Liver (tissue), 2 donors: ENCODE data around the gene SMAD7.

Experiments used
- JUND ChIP-seq, 2 donors: IDR thresholded peaks; 2 replicates each; pipeline ENCODE4 v1.6.1; 2016; ENCODE audit warnings: antibody characterized with exemption in 2 of 2
- REST ChIP-seq: IDR thresholded peaks from 2 replicates; pipeline ENCODE4 v1.6.1; 2016; ENCODE audit warnings: antibody characterized with exemption, mild to moderate bottlenecking
- YY1 ChIP-seq: IDR thresholded peaks from 2 replicates; pipeline ENCODE4 v1.6.1; 2016; ENCODE audit warnings: antibody characterized with exemption, mild to moderate bottlenecking
- donor health status: healthy.

GRCh38 chr18:48889981-48890762 lies 60.6 kb downstream of the SMAD7 start:
- TF ChIP-seq YY1 (no peak), JUND (IDR thresholded peaks at IDR 0.05) (no peak), REST (no peak)
